HS-5 (cell line): Measurements from ENCODE around the gene OR5A2.
"Not testable (repeated sequence)": the region's sequence is repeated elsewhere in the genome, so short reads cannot be mapped to it uniquely, and the experiment has no call there.

Experiments used
- DNase-seq: peaks from one replicate; pipeline ENCODE4 v3.0.0-alpha.2; 2012; ENCODE audit warnings: low read depth

OR5A2 gene

GRCh38 chr11:59426361-59427067 lies at the start of gene OR5A2:
OR5A2 (minus strand) TSS chr11:59426413; CDS start chr11:59422953, 3,460 bp downstream.
- DNase-seq, result no peak

- no peak for DNase-seq
Measured at GRCh38 chr11:59475176-59475575, 49.0 kb upstream of the OR5A2 start.

- no peak for DNase-seq
Measured at GRCh38 chr11:59473015-59473414, 46.8 kb upstream of the OR5A2 start, which contains the start of gene OR4D10. OR4D10 (plus strand) TSS chr11:59473315; CDS start chr11:59477430, 4,115 bp downstream.

GRCh38 chr11:59463190-59463641 lies 37.0 kb upstream of the OR5A2 start:
- peak; percentile 36 for DNase-seq

GRCh38 chr11:59459916-59460315 lies 33.7 kb upstream of the OR5A2 start:
- DNase-seq, result no peak

GRCh38 chr11:59456661-59457060 lies 30.4 kb upstream of the OR5A2 start, which contains the start of gene OR4D6:
OR4D6 (plus strand) TSS chr11:59456961; CDS start chr11:59456961, 0 bp downstream.
- DNase-seq, result no peak

- no peak for DNase-seq
Measured at GRCh38 chr11:59448484-59448883, 22.3 kb upstream of the OR5A2 start.

GRCh38 chr11:59445624-59446023 lies 19.4 kb upstream of the OR5A2 start:
- not testable (repeated sequence) for DNase-seq

GRCh38 chr11:59437770-59438169 lies 11.6 kb upstream of the OR5A2 start:
- no peak for DNase-seq

- no peak for DNase-seq
Measured at GRCh38 chr11:59436169-59436568, 10.0 kb upstream of the OR5A2 start, which contains the start of gene OR5A1. OR5A1 (plus strand) TSS chr11:59436469; CDS start chr11:59443169, 6,700 bp downstream.

GRCh38 chr11:59429924-59430516 lies 3.8 kb upstream of the OR5A2 start:
- DNase-seq, result peak; percentile 37

- no peak for DNase-seq
Measured at GRCh38 chr11:59427068-59427382, 812 bp upstream of the OR5A2 start.

GRCh38 chr11:59425131-59425530 lies 1.1 kb downstream of the OR5A2 start:
- DNase-seq, result no peak

GRCh38 chr11:59423835-59424234 lies 2.4 kb downstream of the OR5A2 start:
- DNase-seq, result no peak

GRCh38 chr11:59418156-59418555 lies 8.1 kb downstream of the OR5A2 start:
- no peak for DNase-seq

GRCh38 chr11:59417023-59417422 lies 9.2 kb downstream of the OR5A2 start:
- DNase-seq, result no peak

GRCh38 chr11:59416613-59417012 lies 9.6 kb downstream of the OR5A2 start:
- DNase-seq, result no peak

GRCh38 chr11:59415111-59415510 lies 11.1 kb downstream of the OR5A2 start:
- no peak for DNase-seq

- no peak for DNase-seq
Measured at GRCh38 chr11:59413646-59414045, 12.6 kb downstream of the OR5A2 start.

GRCh38 chr11:59403546-59403945 lies 22.7 kb downstream of the OR5A2 start:
- no peak for DNase-seq

GRCh38 chr11:59401262-59401552 lies 25.0 kb downstream of the OR5A2 start:
- no peak for DNase-seq

GRCh38 chr11:59400461-59401261 lies 25.6 kb downstream of the OR5A2 start:
- DNase-seq, result no peak

- DNase-seq, result no peak
Measured at GRCh38 chr11:59394186-59394585, 32.0 kb downstream of the OR5A2 start.
